NCI-H345 treated with DMSO at 0.1 percent for 48 hours (cell line): ENCODE results near the gene BTBD16.

Experiments
- DNase-seq: peaks from one replicate; lab custom pipeline; 2025; ENCODE audit not compliant: unreplicated experiment; lab: John Stamatoyannopoulos, UW

The BTBD16 gene

DNA sequence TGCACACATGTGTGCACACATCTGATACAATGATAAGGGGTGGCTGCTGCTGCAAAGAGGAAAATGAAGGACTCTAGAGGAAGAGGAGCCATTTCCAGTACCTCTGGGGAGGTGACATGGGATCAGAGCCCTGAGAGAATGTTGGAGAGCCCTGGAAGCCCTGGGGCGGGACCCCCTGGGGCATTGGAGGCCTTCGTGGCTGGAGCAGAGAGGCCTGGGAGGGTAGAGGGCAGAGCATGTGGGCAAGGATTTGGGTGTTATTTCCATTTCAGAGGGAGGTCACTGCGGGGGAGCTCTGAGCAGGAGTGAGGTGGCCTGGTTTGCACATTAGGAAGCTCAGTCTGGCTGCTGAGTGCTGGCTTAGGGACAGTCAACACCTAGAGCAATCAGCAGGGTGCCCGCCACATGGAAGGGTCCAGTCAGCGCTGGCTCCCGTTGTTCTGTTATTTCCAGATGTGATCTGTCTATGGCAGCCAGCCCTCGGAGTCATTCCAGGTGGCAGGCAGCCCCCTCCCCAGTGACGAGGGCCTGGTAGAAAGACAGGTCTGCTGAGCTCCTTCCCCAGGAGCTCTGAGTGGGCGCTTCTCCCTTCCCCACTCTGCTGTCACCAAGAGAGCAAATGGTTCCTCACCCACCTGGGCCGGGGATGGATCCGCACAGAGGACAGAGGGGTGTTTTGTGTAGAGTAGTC, 24.1 kb upstream of the BTBD16 start:
- DNase-seq = no peak

GRCh38 chr10:122248356-122249302, 22.5 kb upstream of the BTBD16 start:
- DNase-seq = no peak

GRCh38 chr10:122249303-122249850, 21.7 kb upstream of the BTBD16 start:
- no peak for DNase-seq

DNA sequence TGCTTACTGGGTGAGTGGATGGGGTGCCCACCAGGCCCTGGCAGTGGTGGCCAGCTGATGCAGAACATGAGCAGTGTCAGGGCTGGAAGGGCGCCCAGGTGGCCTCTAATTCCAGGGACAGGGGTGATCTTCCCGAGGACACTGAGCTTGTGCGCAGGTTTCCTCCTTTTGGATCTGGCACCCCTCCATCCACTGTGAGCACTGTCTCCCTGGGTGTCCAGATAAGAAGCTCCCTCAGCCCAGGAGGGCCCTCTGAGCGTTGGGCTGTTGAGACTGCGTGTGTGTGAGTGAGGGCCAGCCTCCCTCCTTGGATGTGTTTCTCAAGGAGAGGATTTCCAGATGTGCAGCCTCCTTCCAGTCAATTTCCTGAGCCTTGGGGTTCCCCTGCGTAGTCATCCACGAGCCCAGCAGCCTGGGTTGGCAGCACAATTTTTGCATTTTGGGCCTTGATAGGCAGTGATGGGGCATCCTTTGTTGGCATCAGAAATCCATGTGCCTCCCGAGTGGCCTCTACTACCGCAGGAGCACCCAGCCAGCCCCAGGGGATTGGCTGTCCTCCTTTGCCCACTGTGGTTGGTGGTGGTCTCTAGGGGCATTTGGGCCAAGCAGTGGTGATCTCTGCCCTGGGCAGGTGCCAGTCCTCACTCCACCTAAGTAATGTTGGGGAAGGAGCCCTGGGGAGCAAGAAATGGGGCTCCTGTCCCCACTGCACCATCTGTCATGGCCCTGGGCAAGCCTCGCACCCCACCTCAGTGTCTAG, 20.9 kb upstream of the BTBD16 start:
- no peak for DNase-seq

- DNase-seq = no peak
Observed at GRCh38 chr10:122251459-122252255, 19.4 kb upstream of the BTBD16 start.

GRCh38 chr10:122252805-122253204, 18.3 kb upstream of the BTBD16 start:
- DNase-seq = no peak

DNA sequence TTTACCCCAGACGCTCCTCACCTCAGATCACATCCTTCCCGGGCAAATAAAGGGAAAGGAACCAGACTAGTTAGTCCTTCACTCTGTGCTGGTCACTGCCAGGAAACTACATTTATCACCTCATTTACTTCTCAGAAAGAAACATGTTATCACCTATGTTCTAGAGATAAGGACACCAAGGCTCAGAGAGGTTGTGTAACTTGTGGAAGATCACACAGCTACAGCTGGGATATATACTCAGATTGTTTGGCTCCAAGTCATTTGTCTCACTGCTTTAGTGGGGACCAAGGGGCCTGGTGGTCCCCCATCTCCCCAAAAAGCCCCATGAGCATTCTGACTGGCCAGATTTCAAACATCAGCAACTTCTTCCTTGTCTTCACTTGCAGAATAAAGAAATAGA, 17.5 kb upstream of the BTBD16 start:
- DNase-seq = no peak

DNA sequence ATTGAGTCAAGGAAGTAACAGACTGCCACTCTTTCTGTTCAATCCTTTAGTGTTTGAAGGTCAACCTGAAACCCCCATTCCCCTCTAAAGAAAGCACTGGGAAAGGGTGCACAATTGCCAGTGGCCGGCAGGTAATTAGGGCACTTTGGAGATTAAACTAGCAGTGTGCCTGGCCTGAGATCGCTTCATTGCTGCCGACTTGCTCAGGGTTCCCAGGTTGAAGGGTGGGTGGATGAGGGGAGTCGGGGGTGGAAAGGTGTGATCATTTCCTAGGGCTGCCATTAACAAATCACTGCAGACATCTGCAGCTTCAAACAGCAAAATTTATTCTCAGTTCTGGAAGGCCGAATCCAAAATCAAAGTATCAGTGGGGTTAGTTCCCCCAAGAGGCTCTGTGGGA, 16.3 kb upstream of the BTBD16 start:
- DNase-seq = no peak

DNA sequence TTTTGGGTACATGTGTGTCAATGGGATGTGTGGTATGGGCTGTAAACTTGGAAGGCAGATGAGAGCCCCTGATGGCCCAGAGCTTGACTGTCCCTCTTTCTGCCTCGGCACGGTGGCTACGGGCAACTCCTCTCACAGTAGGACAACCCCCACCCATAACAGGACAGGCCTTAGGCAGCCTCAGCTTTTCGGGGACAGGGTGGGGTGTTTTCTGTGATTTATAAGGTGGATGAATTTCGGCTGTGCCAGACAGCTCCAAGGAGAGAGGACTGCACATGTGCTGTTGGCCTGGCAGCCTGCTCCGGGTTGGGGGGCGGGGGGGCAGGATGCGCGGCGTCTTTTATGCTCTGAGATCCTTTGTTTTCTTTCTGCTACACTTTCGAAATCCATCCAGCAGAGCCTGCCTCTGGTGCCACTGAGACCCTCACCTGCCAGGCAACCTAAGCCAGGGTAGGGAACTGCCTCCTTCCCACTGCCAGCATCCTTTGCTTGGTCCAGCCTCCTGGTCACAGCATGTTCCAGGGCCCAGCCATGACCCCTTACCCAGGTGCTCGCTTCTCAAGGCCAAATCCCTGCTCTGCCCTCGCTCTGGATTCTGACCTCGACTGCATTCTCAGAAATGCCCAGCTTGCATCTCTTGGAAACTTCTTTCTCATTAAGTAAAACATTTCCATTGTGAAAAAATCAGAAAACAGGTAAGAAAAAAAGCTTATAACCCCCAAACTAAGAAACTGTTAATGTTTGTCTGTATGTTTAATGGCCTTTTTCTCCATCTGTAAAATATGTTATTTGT, 15.4 kb upstream of the BTBD16 start:
- DNase-seq = no peak

- DNase-seq = no peak
Observed at GRCh38 chr10:122257041-122257440, 14.1 kb upstream of the BTBD16 start.

DNA sequence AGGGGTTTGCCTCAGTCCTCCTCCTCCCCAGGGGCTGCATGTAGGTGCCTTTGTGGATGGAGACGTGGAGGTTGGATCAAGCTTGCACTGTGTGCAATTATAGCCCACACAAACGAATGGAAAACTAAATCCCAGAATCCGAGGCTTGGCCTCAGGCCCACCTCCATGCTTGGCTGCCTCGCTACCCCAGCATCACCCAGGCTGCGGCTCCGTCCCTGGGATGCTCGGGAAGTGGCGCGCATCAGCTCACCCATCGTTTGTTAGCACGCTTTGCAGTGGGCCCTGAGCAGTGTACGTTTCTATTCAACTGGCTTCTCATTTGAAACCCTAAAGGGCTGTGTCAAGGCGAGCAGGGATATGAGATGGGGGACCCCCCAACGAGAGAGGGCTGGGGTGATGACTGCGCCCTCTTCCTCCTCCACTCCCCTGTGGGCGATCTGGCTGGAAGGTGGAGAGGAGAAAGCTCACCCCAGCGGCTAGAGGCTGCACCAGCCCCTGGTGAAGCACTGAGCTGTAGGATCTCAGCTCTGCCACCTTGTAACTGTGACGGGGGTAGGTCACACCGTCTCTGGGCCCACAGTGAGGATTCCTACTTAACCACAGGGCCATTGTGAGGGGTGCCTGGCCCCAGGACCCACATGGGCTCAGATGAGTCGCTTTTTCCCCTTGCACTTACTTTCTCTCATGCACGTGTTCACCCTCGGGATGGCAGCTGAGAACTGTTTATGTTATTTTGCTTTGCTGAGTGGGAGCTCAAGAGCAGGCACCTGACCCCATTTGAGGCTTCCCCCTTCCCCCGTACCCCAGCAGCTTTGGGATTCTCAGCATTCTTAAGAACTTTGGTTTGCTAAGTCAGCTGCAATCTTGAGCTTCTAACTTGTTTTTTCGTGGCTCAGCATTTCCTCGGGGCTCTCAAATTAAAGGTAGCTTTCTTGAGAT, 12.7 kb upstream of the BTBD16 start:
- DNase-seq = no peak

DNA sequence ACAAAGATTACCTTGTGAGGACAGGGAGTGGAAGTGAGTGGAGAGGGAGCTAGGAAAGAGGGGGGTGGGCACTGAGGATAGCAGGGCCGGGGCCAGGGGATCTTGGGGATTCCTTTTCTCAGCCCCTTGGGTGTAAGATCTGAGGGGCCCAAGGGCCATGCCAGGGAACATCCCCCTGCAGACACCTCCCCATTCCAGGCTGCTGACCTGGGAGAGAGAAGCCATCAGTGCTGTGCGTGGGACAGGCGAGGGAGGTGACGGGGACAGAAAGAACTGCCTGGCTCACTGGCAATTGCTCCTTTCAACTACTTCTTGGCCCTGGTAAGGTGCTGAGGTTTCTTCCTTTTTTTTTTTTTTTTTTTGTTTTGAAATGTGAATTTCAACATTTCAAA, 12.0 kb upstream of the BTBD16 start:
- no peak for DNase-seq

- DNase-seq = no peak
Observed at GRCh38 chr10:122261584-122261983, 9.5 kb upstream of the BTBD16 start.

GRCh38 chr10:122263971-122264370, 7.1 kb upstream of the BTBD16 start:
- no peak for DNase-seq

GRCh38 chr10:122264436-122264835, 6.7 kb upstream of the BTBD16 start:
- DNase-seq = no peak

DNA sequence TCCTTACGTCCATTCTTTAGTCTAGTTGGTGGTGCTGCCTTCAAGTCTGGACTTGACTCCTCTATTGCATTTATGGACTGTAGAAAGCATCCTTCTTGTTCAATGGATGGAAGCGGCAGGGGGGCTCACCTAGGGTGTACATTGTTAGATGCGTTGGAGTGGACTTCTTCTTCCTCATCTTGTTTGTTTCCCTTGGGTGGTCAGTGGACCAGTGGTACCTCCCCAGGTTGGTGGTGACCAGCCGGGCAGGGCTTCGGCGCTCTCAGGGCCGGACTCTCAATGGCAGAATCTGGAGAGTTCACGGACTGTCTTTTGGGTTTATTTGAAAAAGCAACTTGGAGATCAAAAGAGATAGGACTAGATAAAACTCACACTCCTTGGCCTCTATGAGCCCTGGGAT, 6.2 kb upstream of the BTBD16 start:
- no peak for DNase-seq

DNA sequence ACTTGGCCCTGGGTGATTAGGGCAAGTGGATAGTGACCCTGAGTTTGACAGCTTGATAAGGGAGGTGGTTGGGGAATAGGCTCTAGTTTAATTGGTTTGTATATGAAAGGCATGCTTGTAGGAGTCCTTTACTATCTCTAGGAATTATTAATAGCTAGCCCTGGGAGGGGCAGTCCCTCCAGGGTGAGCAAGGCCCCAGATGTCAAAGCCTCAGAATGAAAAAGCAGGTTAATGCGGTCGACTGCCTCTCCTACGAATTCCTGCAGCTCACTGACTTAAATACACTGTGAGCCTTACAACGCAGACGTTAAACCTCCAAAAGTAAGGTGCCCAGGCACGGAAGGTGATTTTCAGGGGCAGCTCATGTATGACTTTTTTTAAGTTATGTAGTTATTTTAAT, 5.2 kb upstream of the BTBD16 start:
- no peak for DNase-seq

GRCh38 chr10:122267849-122268737, 3.0 kb upstream of the BTBD16 start:
- DNase-seq = peak; percentile 7
